Ectodermal cell (in vitro differentiated cells): ENCODE data around the gene ATOSA.

Source experiments
- H3K27ac ChIP-seq: 2 replicates; pipeline ENCODE4 v1.7.0; 2013; ENCODE audit warnings: mild to moderate bottlenecking, low read depth, low read length; ENCODE audit not compliant: insufficient read depth, poor library complexity, severe bottlenecking
- H3K27me3 ChIP-seq: 2 replicates; pipeline ENCODE4 v1.7.0; 2013; ENCODE audit warnings: mild to moderate bottlenecking, low read length; ENCODE audit not compliant: insufficient read depth, control insufficient read depth, poor library complexity, severe bottlenecking
- H3K36me3 ChIP-seq: one replicate; pipeline ENCODE4 v1.7.0; 2013; ENCODE audit warnings: low read length; ENCODE audit not compliant: control insufficient read depth, insufficient read depth
- H3K4me1 ChIP-seq: one replicate; pipeline ENCODE4 v1.7.0; 2013; ENCODE audit warnings: low read length; ENCODE audit not compliant: control insufficient read depth, insufficient read depth
- H3K4me3 ChIP-seq: 2 replicates; pipeline ENCODE4 v1.7.0; 2013; ENCODE audit warnings: low read depth, low read length, control low read depth; ENCODE audit not compliant: insufficient read depth
- H3K9me3 ChIP-seq: 2 replicates; pipeline ENCODE4 v1.7.0; 2013; ENCODE audit warnings: mild to moderate bottlenecking, low read length, moderate library complexity; ENCODE audit not compliant: control insufficient read depth
- WGBS, 2 experiments: methylation state at CpG; one replicate each; pipeline ENCODE4 v1.1.7; 2013; ENCODE audit warnings: missing lambda C conversion rate in 2 of 2; 5-methylcytosine and 5-hydroxymethylcytosine counted together

The ATOSA gene

GRCh38 chr15:52714968-52715367 is 35.8 kb upstream of the ATOSA start:
- Histone ChIP-seq H3K27ac (no peak overlapping the region), H3K27me3 (no peaks in the 10 kb centered on the region), H3K4me3 (no peak overlapping the region), H3K36me3 (no peaks in the 10 kb centered on the region), H3K4me1 (no peaks in the 10 kb centered on the region), H3K9me3 (no peaks in the 10 kb centered on the region)
- WGBS, 2 experiments = 95 to 97% methylated on average over 3 of the region's 3 CpGs

GRCh38 chr15:52710708-52711389 is 31.7 kb upstream of the ATOSA start:
- Histone ChIP-seq H3K27ac (no peak overlapping the region), H3K4me3 (no peak overlapping the region), H3K9me3 (no peaks in the 10 kb centered on the region), H3K27me3 (no peaks in the 10 kb centered on the region), H3K36me3 (no peaks in the 10 kb centered on the region), H3K4me1 (no peaks in the 10 kb centered on the region)
- WGBS, 2 experiments = 91 to 96% methylated on average over 2 of the region's 2 CpGs

- 93 to 97% methylated on average over 1 of the region's 1 CpG for WGBS, 2 experiments
- no peak overlapping the region for H3K4me3 ChIP-seq
- H3K9me3 ChIP-seq = no peaks in the 10 kb centered on the region
- H3K27ac ChIP-seq = no peak overlapping the region
- no peaks in the 10 kb centered on the region for H3K27me3 ChIP-seq
- no peaks in the 10 kb centered on the region for H3K4me1 ChIP-seq
- H3K36me3 ChIP-seq = no peaks in the 10 kb centered on the region
These were observed 31.0 kb upstream of the ATOSA start for GRCh38 chr15:52710050-52710707.

- Histone ChIP-seq H3K4me3 (peak overlapping the region; percentile 16), H3K27me3 (no peaks in the 10 kb centered on the region), H3K36me3 (no peaks in the 10 kb centered on the region), H3K27ac (no peak overlapping the region), H3K4me1 (no peaks in the 10 kb centered on the region), H3K9me3 (no peaks in the 10 kb centered on the region)
- WGBS, 2 experiments = 36 to 40% methylated on average over 10 of the region's 10 CpGs
These were observed 30.2 kb upstream of the ATOSA start for GRCh38 chr15:52709187-52709981.

GRCh38 chr15:52706091-52706490 is 26.9 kb upstream of the ATOSA start:
- Histone ChIP-seq H3K27me3 (no peaks in the 10 kb centered on the region), H3K36me3 (no peaks in the 10 kb centered on the region), H3K27ac (no peak overlapping the region), H3K4me3 (no peak overlapping the region), H3K9me3 (no peaks in the 10 kb centered on the region), H3K4me1 (no peaks in the 10 kb centered on the region)
- WGBS, 2 experiments = 100% methylated on average over 1 of the region's 1 CpG

- Histone ChIP-seq H3K36me3 (no peaks in the 10 kb centered on the region), H3K4me1 (peaks cover 15% of the 10 kb centered on the region), H3K9me3 (no peaks in the 10 kb centered on the region), H3K27me3 (no peaks in the 10 kb centered on the region), H3K4me3 (no peak overlapping the region), H3K27ac (no peak overlapping the region)
- 60 to 80% methylated on average over 1 of the region's 1 CpG for WGBS, 2 experiments
These were observed 23.2 kb upstream of the ATOSA start for GRCh38 chr15:52702390-52702789.

- peaks cover 15% of the 10 kb centered on the region for H3K4me1 ChIP-seq
- H3K27ac ChIP-seq = no peak overlapping the region
- 74 to 86% methylated on average over 3 of the region's 3 CpGs for WGBS, 2 experiments
These were observed 20.3 kb upstream of the ATOSA start for GRCh38 chr15:52699457-52699856.

GRCh38 chr15:52698514-52698913 is 19.3 kb upstream of the ATOSA start:
- Histone ChIP-seq H3K27ac (no peak overlapping the region), H3K36me3 (no peaks in the 10 kb centered on the region), H3K9me3 (no peaks in the 10 kb centered on the region), H3K4me1 (peaks cover 15% of the 10 kb centered on the region), H3K4me3 (no peak overlapping the region), H3K27me3 (no peaks in the 10 kb centered on the region)
- 0% methylated on average over 1 of the region's 1 CpG; no CpG with 5 or more reads in 1 of the 2 experiments for WGBS, 2 experiments

More at GRCh38 chr15:52699457-52699856, 20.3 kb upstream of the ATOSA start:
- Histone ChIP-seq H3K4me3 (no peak overlapping the region), H3K36me3 (no peaks in the 10 kb centered on the region), H3K9me3 (no peaks in the 10 kb centered on the region), H3K27me3 (no peaks in the 10 kb centered on the region)

GRCh38 chr15:52697051-52697450 is 17.9 kb upstream of the ATOSA start:
- peaks cover 15% of the 10 kb centered on the region for H3K4me1 ChIP-seq
- no peaks in the 10 kb centered on the region for H3K36me3 ChIP-seq
- H3K27ac ChIP-seq = no peak overlapping the region
- H3K4me3 ChIP-seq = no peak overlapping the region
- H3K27me3 ChIP-seq = no peaks in the 10 kb centered on the region
- 93 to 96% methylated on average over 2 of the region's 2 CpGs for WGBS, 2 experiments
- H3K9me3 ChIP-seq = no peaks in the 10 kb centered on the region

GRCh38 chr15:52695154-52695553 is 16.0 kb upstream of the ATOSA start:
- Histone ChIP-seq H3K36me3 (no peaks in the 10 kb centered on the region), H3K9me3 (no peaks in the 10 kb centered on the region), H3K4me1 (peaks cover 14% of the 10 kb centered on the region), H3K4me3 (no peak overlapping the region), H3K27ac (no peak overlapping the region), H3K27me3 (no peaks in the 10 kb centered on the region)
- 91 to 95% methylated on average over 2 of the region's 2 CpGs for WGBS, 2 experiments
